NCI-H345 treated with DMSO at 0.1 percent for 48 hours (cell line): Measurements from ENCODE around the gene TBXAS1.

Experiments used
- DNase-seq: peaks from one replicate; lab custom pipeline; 2025; ENCODE audit not compliant: unreplicated experiment; lab: John Stamatoyannopoulos, UW

Gene TBXAS1

GRCh38 chr7:139995017-139995915 lies 166.2 kb downstream of the TBXAS1 start:
- no peak for DNase-seq

- DNase-seq: no peak
These were observed 169.5 kb downstream of the TBXAS1 start for GRCh38 chr7:139998572-139998971.

- no peak for DNase-seq
These were observed 170.5 kb downstream of the TBXAS1 start for GRCh38 chr7:139999516-139999915.

GRCh38 chr7:140000666-140001268 lies 171.7 kb downstream of the TBXAS1 start:
- DNase-seq: no peak

- no peak for DNase-seq
These were observed 174.9 kb downstream of the TBXAS1 start for GRCh38 chr7:140003913-140004382.

- DNase-seq: no peak
These were observed 175.6 kb downstream of the TBXAS1 start for GRCh38 chr7:140004672-140005071.

GRCh38 chr7:140005341-140005740 lies 176.3 kb downstream of the TBXAS1 start:
- no peak for DNase-seq

- no peak for DNase-seq
These were observed 176.9 kb downstream of the TBXAS1 start for GRCh38 chr7:140005754-140006503.

GRCh38 chr7:140006600-140006999 lies 177.5 kb downstream of the TBXAS1 start:
- DNase-seq: no peak

- DNase-seq: no peak
These were observed 178.1 kb downstream of the TBXAS1 start for GRCh38 chr7:140007051-140007690.

GRCh38 chr7:140008755-140009610 lies 179.9 kb downstream of the TBXAS1 start:
- no peak for DNase-seq

GRCh38 chr7:140009735-140010134 lies 180.7 kb downstream of the TBXAS1 start:
- DNase-seq: no peak

GRCh38 chr7:140010194-140010895 lies 181.3 kb downstream of the TBXAS1 start:
- DNase-seq: no peak

GRCh38 chr7:140013676-140014075 lies 184.6 kb downstream of the TBXAS1 start:
- DNase-seq: no peak

- no peak for DNase-seq
These were observed 185.1 kb downstream of the TBXAS1 start for GRCh38 chr7:140014123-140014522.

- no peak for DNase-seq
These were observed 186.5 kb downstream of the TBXAS1 start for GRCh38 chr7:140015471-140015970.

GRCh38 chr7:140016540-140016939 lies 187.5 kb downstream of the TBXAS1 start:
- no peak for DNase-seq

GRCh38 chr7:140017034-140017433 lies 188.0 kb downstream of the TBXAS1 start:
- no peak for DNase-seq

GRCh38 chr7:140017543-140017942 lies 188.5 kb downstream of the TBXAS1 start:
- DNase-seq: no peak
